Upper lobe of right lung (tissue), 1 donor: ENCODE data around the gene OXNAD1. TPM values are rescaled to one million over a fixed set of nuclear protein-coding genes. Genes with fewer than 3 reads are reported as not detected.

Experiments used
- ATAC-seq: fragments of 200-7000 bp; cut with Tn5 transposase; one replicate; pipeline ENCODE4 v1.9.1; 2020; ENCODE audit warnings: mild to moderate bottlenecking, moderate library complexity
- DNase-seq: peaks from one replicate; pipeline ENCODE4 v3.0.0-alpha.2; 2020
- H3K27ac ChIP-seq: fragments of 200-600 bp; one replicate; pipeline ENCODE4 v1.8.0; 2022
- H3K27me3 ChIP-seq: fragments of 200-600 bp; one replicate; pipeline ENCODE4 v1.8.0; 2022; ENCODE audit warnings: mild to moderate bottlenecking
- H3K36me3 ChIP-seq: fragments of 200-600 bp; one replicate; pipeline ENCODE4 v1.8.0; 2022
- H3K4me1 ChIP-seq: fragments of 200-600 bp; one replicate; pipeline ENCODE4 v1.8.0; 2022
- H3K4me3 ChIP-seq: fragments of 200-600 bp; one replicate; pipeline ENCODE4 v1.8.0; 2022; ENCODE audit warnings: mild to moderate bottlenecking
- H3K9me3 ChIP-seq: fragments of 200-600 bp; one replicate; pipeline ENCODE4 v1.8.0; 2022
- CTCF ChIP-seq: fragments of 200-600 bp; IDR thresholded peaks from one replicate; pipeline ENCODE4 v1.8.0; 2022; ENCODE audit warnings: antibody characterized with exemption
- intact Hi-C: fragments of 100-400 bp; cut with DNase I; formaldehyde crosslinking; loops from one replicate; pipeline ENCODE4 v1.11.0; 2022
- total RNA-seq: library from RNA; stranded (reverse); fragmentation: NEBNext Ultra II Directional; extraction: Animal tissue kit (Norgen Biotek cat#: 25700); gene quantifications from one replicate; pipeline ENCODE4 v1.2.1, GENCODE V29; 2021
- donor health status: DM: no; HTN: yes; CAD: no; lungs with severe emphysema.

OXNAD1 gene
- total RNA-seq, 1 donor from 2014 or later, result 12.8 TPM

DNA sequence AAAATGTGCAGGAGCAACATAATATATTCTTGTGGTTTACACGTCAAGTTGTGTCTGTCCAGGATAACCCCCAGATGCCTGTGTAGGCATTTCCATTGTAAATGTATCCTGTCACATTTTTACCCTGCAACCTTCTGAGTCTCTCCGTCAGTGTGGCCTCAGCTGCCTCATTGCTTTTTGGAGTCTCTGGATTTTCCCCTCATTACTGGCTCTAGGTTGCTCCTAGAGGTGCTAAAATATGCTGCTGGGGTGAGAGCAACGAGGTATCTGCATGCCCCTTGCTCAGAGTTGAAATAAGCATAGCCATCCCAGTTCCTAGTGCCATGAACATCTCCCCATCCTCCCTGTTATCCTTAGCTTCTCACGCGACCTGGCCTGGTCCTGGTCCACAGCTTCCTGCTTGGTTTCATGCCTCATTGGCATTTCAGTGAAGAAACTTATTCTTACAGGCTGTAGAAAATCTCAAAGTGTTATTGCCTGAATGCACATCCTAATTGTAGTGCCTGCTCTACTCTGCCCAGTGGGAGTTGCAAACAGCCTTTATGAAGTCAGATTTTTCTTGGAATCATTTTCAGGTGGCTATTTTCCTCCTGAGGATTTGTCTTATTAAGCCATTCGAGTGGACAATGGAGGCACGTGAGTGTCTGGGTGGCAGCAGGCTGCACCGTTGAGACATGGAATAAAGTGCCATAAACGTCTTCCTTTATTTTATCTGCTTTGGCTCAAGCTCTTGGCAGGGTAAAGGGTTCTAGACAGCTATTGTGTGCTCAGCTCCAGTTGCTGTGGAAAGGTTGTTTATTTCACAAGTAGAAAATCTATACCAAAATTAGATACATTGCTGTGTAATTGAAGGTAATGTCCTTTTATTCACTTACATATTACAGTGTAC is 33.2 kb downstream of the OXNAD1 start:
- H3K27ac ChIP-seq, result no peak overlapping the region
- no peak overlapping the region for H3K4me3 ChIP-seq
- DNase-seq (no peak), ATAC-seq (no peak)
- H3K9me3 ChIP-seq, result no peaks in the 10 kb centered on the region
- peaks cover 16% of the 10 kb centered on the region for H3K36me3 ChIP-seq
- no peaks in the 10 kb centered on the region for H3K27me3 ChIP-seq
- H3K4me1 ChIP-seq, result peaks cover 28% of the 10 kb centered on the region
- intact Hi-C loops, result no loop called here
- no peak for TF ChIP-seq CTCF

DNA sequence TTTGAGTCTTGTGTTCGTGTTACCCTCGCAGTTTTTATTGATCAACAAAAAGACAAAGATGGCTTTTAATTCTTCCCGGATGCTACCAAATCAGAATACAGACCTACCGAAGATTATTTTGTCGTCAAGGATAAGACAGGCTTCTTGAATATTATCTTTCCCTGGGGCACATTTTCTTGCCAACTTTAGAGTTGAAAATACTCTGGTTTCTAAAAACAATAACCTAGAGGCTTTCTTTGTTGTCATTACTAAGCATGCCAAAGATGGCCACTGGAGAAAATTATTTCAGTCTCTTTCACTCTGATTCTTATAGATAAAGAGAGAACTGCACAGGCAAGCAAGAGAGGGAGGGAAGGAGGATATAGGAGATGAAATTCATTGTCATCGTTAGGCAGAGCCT is 33.9 kb downstream of the OXNAD1 start:
- peaks cover 32% of the 10 kb centered on the region for H3K4me1 ChIP-seq
- H3K36me3 ChIP-seq, result peaks cover 16% of the 10 kb centered on the region
- no peak for TF ChIP-seq CTCF
- H3K4me3 ChIP-seq, result no peak overlapping the region
- ATAC-seq (no peak), DNase-seq (no peak)
- intact Hi-C loops, result no loop called here
- no peaks in the 10 kb centered on the region for H3K9me3 ChIP-seq
- no peak overlapping the region for H3K27ac ChIP-seq
- H3K27me3 ChIP-seq, result no peaks in the 10 kb centered on the region

DNA sequence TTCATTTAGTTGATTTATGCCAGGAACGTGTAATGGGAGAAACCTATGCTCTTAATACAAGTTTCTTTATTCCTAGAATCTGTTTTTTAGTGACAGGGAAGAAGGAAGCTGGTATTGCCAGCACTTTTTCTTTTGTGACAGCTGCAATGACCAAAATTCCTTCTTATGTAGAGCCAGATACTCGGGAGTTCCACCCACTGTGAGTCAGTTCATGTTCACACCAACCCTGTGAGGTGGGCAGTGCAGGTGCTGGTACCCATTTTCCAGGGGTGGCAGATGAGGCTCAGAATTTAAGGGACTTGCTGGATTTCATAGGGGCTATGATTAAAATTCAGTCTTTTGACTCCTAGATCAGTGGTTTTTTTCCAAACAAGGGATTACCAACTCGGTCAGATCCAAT is 34.7 kb downstream of the OXNAD1 start:
- intact Hi-C loops, result no loop called here
- Histone ChIP-seq H3K36me3 (peaks cover 16% of the 10 kb centered on the region), H3K27me3 (no peaks in the 10 kb centered on the region), H3K9me3 (no peaks in the 10 kb centered on the region), H3K4me1 (peaks cover 32% of the 10 kb centered on the region), H3K4me3 (no peak overlapping the region), H3K27ac (no peak overlapping the region)
- DNase-seq (no peak), ATAC-seq (no peak)
- TF ChIP-seq CTCF, result no peak

GRCh38 chr3:16300307-16300706 is 35.3 kb downstream of the OXNAD1 start:
- Histone ChIP-seq H3K9me3 (no peaks in the 10 kb centered on the region), H3K36me3 (peaks cover 16% of the 10 kb centered on the region), H3K27ac (peak overlapping the region; percentile 63), H3K4me3 (no peak overlapping the region), H3K4me1 (peaks cover 32% of the 10 kb centered on the region), H3K27me3 (no peaks in the 10 kb centered on the region)
- ATAC-seq, result no peak
- DNase-seq, result no peak
- intact Hi-C loops, result no loop called here
- TF ChIP-seq CTCF, result no peak

GRCh38 chr3:16300881-16301359 is 35.9 kb downstream of the OXNAD1 start:
- ATAC-seq (peak; percentile 60), DNase-seq (no peak)
- H3K4me3 ChIP-seq, result peak overlapping the region; percentile 4
- intact Hi-C loops, result no loop called here
- H3K9me3 ChIP-seq, result no peaks in the 10 kb centered on the region
- TF ChIP-seq CTCF, result no peak
- peak overlapping the region; percentile 63 for H3K27ac ChIP-seq
- H3K27me3 ChIP-seq, result no peaks in the 10 kb centered on the region
- peaks cover 32% of the 10 kb centered on the region for H3K4me1 ChIP-seq
- peaks cover 11% of the 10 kb centered on the region for H3K36me3 ChIP-seq
